ENCODE measurements around the gene CYP2W1. TPM values are rescaled to one million over a fixed set of nuclear protein-coding genes. Genes with fewer than 3 reads are reported as not detected.
"Not testable (repeated sequence)": the region's sequence is repeated elsewhere in the genome, so short reads cannot be mapped to it uniquely, and the experiment has no call there.

Gene CYP2W1
- total RNA-seq, 2 experiments from 2014 or later = not detected

GRCh38 chr7:1030444-1031070 is 47.6 kb downstream of the CYP2W1 start:
- POLR2A ChIA-PET = no interaction called here

GRCh38 chr7:1031716-1032455 is 48.9 kb downstream of the CYP2W1 start:
- ChIA-PET CTCF (no interaction called here), POLR2A (no interaction called here)

More at GRCh38 chr7:1030444-1031070, 47.6 kb downstream of the CYP2W1 start:
- CTCF ChIA-PET = interaction anchor here (1.6 kb wide), 1 partner anchor 35 kb away, joined by 5 read pairs; no protein-coding TSS in a partner anchor

GRCh38 chr7:1032536-1033181 is 49.7 kb downstream of the CYP2W1 start:
- ChIA-PET CTCF (no interaction called here), POLR2A (no interaction called here)

- ChIA-PET CTCF (interaction anchor here (0.7 to 1.0 kb wide), 2 partner anchors 11 to 41 kb away, joined by 3 read pairs; partner anchors contain the start of gene GPR146), POLR2A (no interaction called here)
These were observed 50.7 kb downstream of the CYP2W1 start for GRCh38 chr7:1033546-1034145.

- POLR2A ChIA-PET = not testable (repeated sequence)
- CTCF ChIA-PET = interaction anchor here (1.0 kb wide), 1 partner anchor 43 kb away, joined by 3 read pairs; no protein-coding TSS in a partner anchor
These were observed 51.8 kb downstream of the CYP2W1 start for GRCh38 chr7:1034769-1035168.

- CTCF ChIA-PET, POLR2A ChIA-PET: not testable (repeated sequence)
These were observed 53.4 kb downstream of the CYP2W1 start for GRCh38 chr7:1036164-1036928.

Other genes starting within 250 kb of the CYP2W1 start
- 10 to 100 TPM; 53.4 to 56.8 TPM for gene SUN1, start 150.7 kb upstream of the CYP2W1 start, total RNA-seq
- 10 to 100 TPM; 39.1 to 42.5 TPM for gene GET4, start 106.6 kb upstream of the CYP2W1 start, total RNA-seq
- 10 to 100 TPM; 68.9 to 69.1 TPM for gene ADAP1, start 28.5 kb upstream of the CYP2W1 start, total RNA-seq
- gene COX19, start 7.6 kb upstream of the CYP2W1 start, total RNA-seq = 10 to 100 TPM; 18.2 to 20.3 TPM
- 1 to 10 TPM; 2.1 TPM for gene GPR146, start 61.4 kb downstream of the CYP2W1 start, total RNA-seq
- gene GPER1, start 104.9 kb downstream of the CYP2W1 start, total RNA-seq = not detected
- 10 to 100 TPM; 21.3 to 24.2 TPM for gene ZFAND2A, start 177.0 kb downstream of the CYP2W1 start, total RNA-seq
- gene UNCX, start 249.7 kb downstream of the CYP2W1 start, total RNA-seq = not detected

All from activated CD8-positive, alpha-beta memory T cell treated with anti-CD3 and anti-CD28 coated beads for 36 hours (primary cell).